Stomach (tissue), 4 donors: ENCODE results near the gene MXI1.

Source experiments
- POLR2A ChIP-seq, 4 donors: fragments of 450-650 bp; IDR thresholded peaks; one replicate each; pipeline ENCODE4 v1.6.1; 2016; ENCODE audit warnings: antibody characterized with exemption in 4 of 4, control low read depth in 2 of 4, mild to moderate bottlenecking in 1 of 4, moderate library complexity in 1 of 4
- POLR2AphosphoS5 ChIP-seq, 3 donors: sonication (generic); formaldehyde crosslinking; IDR thresholded peaks; one replicate each; pipeline ENCODE4 v1.6.1; 2016; ENCODE audit warnings: antibody characterized with exemption in 3 of 3

DNA sequence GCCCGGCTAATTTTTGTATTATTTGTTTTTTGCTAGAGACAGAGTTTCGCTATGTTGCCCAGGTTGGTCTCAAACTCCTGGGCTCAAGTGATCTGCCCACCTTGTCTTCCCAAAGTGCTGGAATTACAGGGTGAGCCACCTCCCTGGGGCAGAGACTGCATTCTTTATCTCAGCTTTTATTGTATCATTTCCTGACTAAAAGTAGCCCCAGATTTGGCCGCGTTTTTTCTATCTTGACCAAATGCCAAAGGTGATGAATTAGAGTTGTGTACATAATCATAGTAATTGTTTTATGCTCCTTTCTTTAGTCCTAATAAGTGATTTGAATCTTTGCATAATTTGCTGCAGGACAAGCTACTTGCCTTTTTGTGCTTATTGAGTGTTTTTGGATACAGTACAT lies 100.4 kb downstream of the MXI1 start:
- TF ChIP-seq POLR2A (IDR thresholded peaks at IDR 0.05) = no peak
- no peak for TF ChIP-seq POLR2AphosphoS5 (IDR thresholded peaks at IDR 0.05)
